ENCODE data around the gene PLXNC1.

Gene PLXNC1

DNA sequence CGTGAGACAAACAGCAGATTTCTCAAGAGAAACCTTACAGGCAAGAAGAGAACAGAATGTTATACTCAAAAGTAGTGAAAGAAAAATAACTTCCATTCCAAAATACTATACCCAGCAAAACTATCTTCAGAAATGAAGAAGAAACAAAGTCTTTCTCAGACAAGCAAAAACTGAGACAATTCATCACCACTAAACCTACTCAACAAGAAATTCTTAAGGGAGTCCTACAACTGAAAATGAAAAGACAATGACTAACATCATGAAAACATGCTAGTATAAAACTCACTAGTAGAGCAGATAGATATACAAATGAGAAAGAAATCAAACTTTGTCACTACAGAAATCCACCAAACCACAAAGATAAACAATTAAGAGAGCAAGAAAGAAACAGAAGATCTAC lies 204.8 kb downstream of the PLXNC1 start:
- H3K4me1 ChIP-seq: no peaks in the 10 kb centered on the region

More for the DNA sequence above, 204.8 kb downstream of the PLXNC1 start:
- H3K9me3 ChIP-seq: peaks cover 91% of the 10 kb centered on the region
- no peaks in the 10 kb centered on the region for H3K27me3 ChIP-seq
- H3K9ac ChIP-seq: no peak overlapping the region
- H3K4me3 ChIP-seq: no peak overlapping the region
- no peak for TF ChIP-seq Cebpa-rat (IDR thresholded peaks at IDR 0.05)
- H4K20me1 ChIP-seq: no peaks in the 10 kb centered on the region
- peaks cover 41% of the 10 kb centered on the region for H3K36me3 ChIP-seq
- H3K4me2 ChIP-seq: no peak overlapping the region
- H3K27ac ChIP-seq: no peak overlapping the region
